ENCODE data around the gene LSAMP. TPM values are rescaled to one million over a fixed set of nuclear protein-coding genes. Genes with fewer than 3 reads are reported as not detected.
A peak's percentile ranks its signal among the peaks of the same experiment; 100 is the strongest.

Gene LSAMP
- polyA plus RNA-seq (2013, experiment 1 of 2) = 0.56 TPM
- polyA plus RNA-seq (2013, experiment 2 of 2) = 0.91 TPM

GRCh38 chr3:116445311-116445841 lies at the start of gene LSAMP:
TSS of gene LSAMP (minus strand) at chr3:116445487.
- Histone ChIP-seq H3K79me2 (ENCODE audit: control insufficient read depth, insufficient read depth, low read length) (no peaks in the 10 kb centered on the region), H4K8ac (ENCODE audit: low read depth, low read length) (no peak within 1 kb of the TSS), H4K5ac (ENCODE audit: low read length) (no peak within 1 kb of the TSS), H3K27ac (ENCODE audit: low read depth, low read length) (peak within 1 kb of the TSS; percentile 13), H3K4me2 (ENCODE audit: low read length) (peak within 1 kb of the TSS; percentile 98), H3K18ac (ENCODE audit: low read length) (no peak within 1 kb of the TSS), H3K27me3 (ENCODE audit: insufficient read depth, low read length, poor library complexity) (no peaks in the 10 kb centered on the region), H3K4ac (ENCODE audit: low read depth, low read length) (no peak within 1 kb of the TSS), H3K23ac (ENCODE audit: low read length) (peak within 1 kb of the TSS; percentile 73), H2BK15ac (replicated peaks; ENCODE audit: low read depth) (no peak within 1 kb of the TSS), H3K9ac (ENCODE audit: low read length) (peak within 1 kb of the TSS; percentile 75), H2AK5ac (ENCODE audit: low read length) (no peak within 1 kb of the TSS), H2BK120ac (ENCODE audit: low read depth, low read length) (no peak within 1 kb of the TSS), H2BK5ac (ENCODE audit: low read length) (no peak within 1 kb of the TSS), H3K79me1 (ENCODE audit: low read length) (no peaks in the 10 kb centered on the region), H3K4me1 (ENCODE audit: control insufficient read depth, low read depth, low read length) (peaks cover 3% of the 10 kb centered on the region), H3K4me3 (ENCODE audit: low read length) (peak within 1 kb of the TSS; percentile 70), H3K36me3 (ENCODE audit: control insufficient read depth, insufficient read depth, low read length) (no peaks in the 10 kb centered on the region), H3K56ac (ENCODE audit: low read length) (peak within 1 kb of the TSS; percentile 81)
- peak; percentile 75 for DNase-seq
- WGBS (ENCODE audit: extremely low coverage, insufficient coverage, low lambda C conversion rate) = no CpG with 5 or more reads among the region's 15 CpGs

DNA sequence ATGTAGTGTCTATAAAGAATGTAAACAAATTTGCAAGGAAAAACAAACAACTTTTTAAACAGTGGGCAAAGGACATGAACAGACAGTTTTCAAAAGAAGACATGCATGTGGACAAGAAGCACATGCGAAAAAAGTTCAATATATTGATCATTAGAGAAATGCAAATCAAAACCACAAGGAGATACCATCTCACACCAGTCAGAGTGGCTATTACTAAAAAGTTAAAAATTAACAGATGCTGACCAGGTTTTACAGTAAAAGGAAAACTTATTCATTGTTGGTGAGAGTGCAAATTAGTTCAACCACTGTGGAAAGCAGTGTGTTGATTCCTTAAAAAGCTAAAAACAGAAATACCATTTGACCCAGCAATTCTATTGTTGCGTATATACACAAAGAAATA lies 47.1 kb upstream of the LSAMP start:
- H3K79me1 ChIP-seq (ENCODE audit: low read length) = no peaks in the 10 kb centered on the region
- H3K4me3 ChIP-seq (ENCODE audit: low read length) = no peak overlapping the region
- no peak overlapping the region for H3K9ac ChIP-seq (ENCODE audit: low read length)
- no peak overlapping the region for H3K23ac ChIP-seq (ENCODE audit: low read length)
- H2BK5ac ChIP-seq (ENCODE audit: low read length) = no peak overlapping the region
- DNase-seq = no peak
- no peak overlapping the region for H3K4me2 ChIP-seq (ENCODE audit: low read length)
- H3K27ac ChIP-seq (ENCODE audit: low read depth, low read length) = no peak overlapping the region
- H2BK15ac ChIP-seq (replicated peaks; ENCODE audit: low read depth) = no peak overlapping the region
- no CpG with 5 or more reads among the region's 2 CpGs for WGBS (ENCODE audit: extremely low coverage, insufficient coverage, low lambda C conversion rate)
- H3K27me3 ChIP-seq (ENCODE audit: insufficient read depth, low read length, poor library complexity) = no peaks in the 10 kb centered on the region
- no peak overlapping the region for H3K18ac ChIP-seq (ENCODE audit: low read length)
- no peak overlapping the region for H2BK120ac ChIP-seq (ENCODE audit: low read depth, low read length)
- H3K4me1 ChIP-seq (ENCODE audit: control insufficient read depth, low read depth, low read length) = no peaks in the 10 kb centered on the region
- no peak overlapping the region for H2AK5ac ChIP-seq (ENCODE audit: low read length)
- H4K8ac ChIP-seq (ENCODE audit: low read depth, low read length) = no peak overlapping the region
- no peak overlapping the region for H3K56ac ChIP-seq (ENCODE audit: low read length)
- no peaks in the 10 kb centered on the region for H3K36me3 ChIP-seq (ENCODE audit: control insufficient read depth, insufficient read depth, low read length)
- no peak overlapping the region for H3K4ac ChIP-seq (ENCODE audit: low read depth, low read length)
- H4K5ac ChIP-seq (ENCODE audit: low read length) = no peak overlapping the region
- H3K79me2 ChIP-seq (ENCODE audit: control insufficient read depth, insufficient read depth, low read length) = no peaks in the 10 kb centered on the region

GRCh38 chr3:116483135-116483534 lies 37.8 kb upstream of the LSAMP start:
- no CpG with 5 or more reads among the region's 4 CpGs for WGBS (ENCODE audit: extremely low coverage, insufficient coverage, low lambda C conversion rate)

DNA sequence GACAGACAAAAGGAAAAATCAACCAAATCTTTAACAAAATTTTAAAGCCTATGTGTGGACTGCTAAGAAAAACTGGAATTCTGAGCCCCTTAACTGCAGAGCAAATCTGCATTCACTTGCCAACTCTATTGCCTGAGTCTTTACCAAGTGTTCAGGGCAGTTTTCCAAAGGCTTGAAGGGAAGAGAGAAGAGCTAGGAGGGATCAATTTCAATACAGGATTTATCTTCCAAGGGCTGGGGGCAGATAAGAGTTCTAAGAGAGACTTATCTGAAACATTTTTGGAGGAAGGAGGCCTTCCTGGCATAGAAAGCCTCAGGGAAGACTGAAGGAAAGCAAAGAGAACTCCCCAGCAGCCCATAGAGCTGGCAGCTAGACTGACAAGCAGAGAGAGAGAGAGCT lies 31.4 kb upstream of the LSAMP start:
- no peaks in the 10 kb centered on the region for H3K79me1 ChIP-seq (ENCODE audit: low read length)
- H3K9ac ChIP-seq (ENCODE audit: low read length) = no peak overlapping the region
- H3K27ac ChIP-seq (ENCODE audit: low read depth, low read length) = no peak overlapping the region
- H3K27me3 ChIP-seq (ENCODE audit: insufficient read depth, low read length, poor library complexity) = no peaks in the 10 kb centered on the region
- no peak overlapping the region for H3K4ac ChIP-seq (ENCODE audit: low read depth, low read length)
- no peak overlapping the region for H3K23ac ChIP-seq (ENCODE audit: low read length)
- H3K4me2 ChIP-seq (ENCODE audit: low read length) = no peak overlapping the region
- H4K8ac ChIP-seq (ENCODE audit: low read depth, low read length) = no peak overlapping the region
- no peaks in the 10 kb centered on the region for H3K79me2 ChIP-seq (ENCODE audit: control insufficient read depth, insufficient read depth, low read length)
- H3K36me3 ChIP-seq (ENCODE audit: control insufficient read depth, insufficient read depth, low read length) = no peaks in the 10 kb centered on the region
- peak; percentile 11 for DNase-seq
- H3K18ac ChIP-seq (ENCODE audit: low read length) = no peak overlapping the region
- H2AK5ac ChIP-seq (ENCODE audit: low read length) = no peak overlapping the region
- H2BK15ac ChIP-seq (replicated peaks; ENCODE audit: low read depth) = no peak overlapping the region
- no peaks in the 10 kb centered on the region for H3K4me1 ChIP-seq (ENCODE audit: control insufficient read depth, low read depth, low read length)
- H2BK5ac ChIP-seq (ENCODE audit: low read length) = no peak overlapping the region
- H4K5ac ChIP-seq (ENCODE audit: low read length) = no peak overlapping the region
- no peak overlapping the region for H3K56ac ChIP-seq (ENCODE audit: low read length)
- H3K4me3 ChIP-seq (ENCODE audit: low read length) = no peak overlapping the region
- no peak overlapping the region for H2BK120ac ChIP-seq (ENCODE audit: low read depth, low read length)

More at GRCh38 chr3:116483135-116483534, 37.8 kb upstream of the LSAMP start:
- no peak overlapping the region for H4K8ac ChIP-seq (ENCODE audit: low read depth, low read length)
- H3K4ac ChIP-seq (ENCODE audit: low read depth, low read length) = no peak overlapping the region
- no peak overlapping the region for H2AK5ac ChIP-seq (ENCODE audit: low read length)
- H3K36me3 ChIP-seq (ENCODE audit: control insufficient read depth, insufficient read depth, low read length) = no peaks in the 10 kb centered on the region
- H3K4me2 ChIP-seq (ENCODE audit: low read length) = no peak overlapping the region
- H2BK120ac ChIP-seq (ENCODE audit: low read depth, low read length) = no peak overlapping the region
- H3K79me2 ChIP-seq (ENCODE audit: control insufficient read depth, insufficient read depth, low read length) = no peaks in the 10 kb centered on the region
- H4K5ac ChIP-seq (ENCODE audit: low read length) = no peak overlapping the region
- H3K27ac ChIP-seq (ENCODE audit: low read depth, low read length) = no peak overlapping the region
- H2BK15ac ChIP-seq (replicated peaks; ENCODE audit: low read depth) = no peak overlapping the region
- H3K4me1 ChIP-seq (ENCODE audit: control insufficient read depth, low read depth, low read length) = no peaks in the 10 kb centered on the region
- H2BK5ac ChIP-seq (ENCODE audit: low read length) = no peak overlapping the region
- no peaks in the 10 kb centered on the region for H3K79me1 ChIP-seq (ENCODE audit: low read length)
- H3K9ac ChIP-seq (ENCODE audit: low read length) = no peak overlapping the region
- no peaks in the 10 kb centered on the region for H3K27me3 ChIP-seq (ENCODE audit: insufficient read depth, low read length, poor library complexity)
- H3K18ac ChIP-seq (ENCODE audit: low read length) = no peak overlapping the region
- no peak overlapping the region for H3K56ac ChIP-seq (ENCODE audit: low read length)
- no peak overlapping the region for H3K4me3 ChIP-seq (ENCODE audit: low read length)
- no peak overlapping the region for H3K23ac ChIP-seq (ENCODE audit: low read length)
- no peak for DNase-seq

GRCh38 chr3:116474801-116475200 lies 29.5 kb upstream of the LSAMP start:
- Histone ChIP-seq H2AK5ac (ENCODE audit: low read length) (no peak overlapping the region), H3K27ac (ENCODE audit: low read depth, low read length) (no peak overlapping the region), H3K9ac (ENCODE audit: low read length) (no peak overlapping the region), H3K4me3 (ENCODE audit: low read length) (no peak overlapping the region), H3K36me3 (ENCODE audit: control insufficient read depth, insufficient read depth, low read length) (no peaks in the 10 kb centered on the region), H3K56ac (ENCODE audit: low read length) (no peak overlapping the region), H2BK15ac (replicated peaks; ENCODE audit: low read depth) (no peak overlapping the region), H4K8ac (ENCODE audit: low read depth, low read length) (no peak overlapping the region), H3K23ac (ENCODE audit: low read length) (no peak overlapping the region), H2BK5ac (ENCODE audit: low read length) (no peak overlapping the region), H3K4me2 (ENCODE audit: low read length) (no peak overlapping the region), H3K4me1 (ENCODE audit: control insufficient read depth, low read depth, low read length) (no peaks in the 10 kb centered on the region), H3K79me2 (ENCODE audit: control insufficient read depth, insufficient read depth, low read length) (no peaks in the 10 kb centered on the region), H3K18ac (ENCODE audit: low read length) (no peak overlapping the region), H2BK120ac (ENCODE audit: low read depth, low read length) (no peak overlapping the region), H3K79me1 (ENCODE audit: low read length) (no peaks in the 10 kb centered on the region), H3K27me3 (ENCODE audit: insufficient read depth, low read length, poor library complexity) (no peaks in the 10 kb centered on the region), H4K5ac (ENCODE audit: low read length) (no peak overlapping the region), H3K4ac (ENCODE audit: low read depth, low read length) (no peak overlapping the region)
- DNase-seq = no peak

- Histone ChIP-seq H3K79me1 (ENCODE audit: low read length) (no peaks in the 10 kb centered on the region), H2BK15ac (replicated peaks; ENCODE audit: low read depth) (no peak overlapping the region), H3K23ac (ENCODE audit: low read length) (no peak overlapping the region), H3K27ac (ENCODE audit: low read depth, low read length) (no peak overlapping the region), H3K18ac (ENCODE audit: low read length) (no peak overlapping the region), H3K4ac (ENCODE audit: low read depth, low read length) (no peak overlapping the region), H3K79me2 (ENCODE audit: control insufficient read depth, insufficient read depth, low read length) (no peaks in the 10 kb centered on the region), H3K9ac (ENCODE audit: low read length) (no peak overlapping the region), H4K8ac (ENCODE audit: low read depth, low read length) (no peak overlapping the region), H2BK120ac (ENCODE audit: low read depth, low read length) (no peak overlapping the region), H3K27me3 (ENCODE audit: insufficient read depth, low read length, poor library complexity) (no peaks in the 10 kb centered on the region), H2BK5ac (ENCODE audit: low read length) (no peak overlapping the region), H3K4me1 (ENCODE audit: control insufficient read depth, low read depth, low read length) (no peaks in the 10 kb centered on the region), H4K5ac (ENCODE audit: low read length) (no peak overlapping the region), H3K56ac (ENCODE audit: low read length) (no peak overlapping the region), H3K36me3 (ENCODE audit: control insufficient read depth, insufficient read depth, low read length) (no peaks in the 10 kb centered on the region), H2AK5ac (ENCODE audit: low read length) (no peak overlapping the region), H3K4me2 (ENCODE audit: low read length) (no peak overlapping the region), H3K4me3 (ENCODE audit: low read length) (no peak overlapping the region)
- WGBS (ENCODE audit: extremely low coverage, insufficient coverage, low lambda C conversion rate) = no CpG with 5 or more reads among the region's 2 CpGs
- peak; percentile 7 for DNase-seq
Measured at GRCh38 chr3:116474032-116474780, 28.9 kb upstream of the LSAMP start.

Measured in mesendoderm (in vitro differentiated cells).